ENCODE data around the gene TCF20.

Gene TCF20

DNA sequence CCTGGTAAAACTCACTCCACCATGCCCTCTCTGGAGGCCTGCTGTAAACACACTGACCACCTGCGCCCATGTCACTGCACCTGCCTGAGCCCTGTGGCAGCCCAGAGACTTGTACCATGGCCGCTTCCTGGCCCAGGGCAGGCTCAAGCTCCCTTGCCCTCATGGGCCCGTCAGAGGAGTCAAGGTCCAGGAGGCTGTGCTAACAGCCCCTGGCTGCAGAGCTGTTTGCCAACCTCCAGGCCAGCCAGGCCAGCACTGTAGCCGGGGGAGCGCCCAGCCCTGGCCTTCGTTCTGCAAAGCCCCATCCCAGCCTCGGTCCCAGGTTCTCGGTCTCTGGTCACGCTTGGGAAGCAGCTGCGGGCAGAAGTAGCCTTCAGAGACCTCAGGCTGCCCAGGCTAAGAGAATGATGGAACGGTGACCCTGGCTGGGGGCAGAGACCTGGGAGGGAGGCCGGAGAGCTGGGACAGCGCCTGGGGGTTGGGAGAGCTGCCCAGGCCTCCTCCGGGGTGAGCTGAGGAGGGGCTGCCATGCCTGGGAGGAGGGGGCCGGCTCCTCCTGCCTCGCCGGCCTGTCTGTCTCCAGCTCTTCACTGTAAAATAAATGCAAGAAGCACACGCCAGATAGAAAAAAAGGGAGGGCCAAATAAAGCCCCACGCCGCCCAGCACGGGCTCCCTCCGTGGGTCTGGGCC lies 11.9 kb upstream of the TCF20 start:
- TF ChIP-seq EZH2phosphoT487 (IDR thresholded peaks at IDR 0.05; ENCODE audit: borderline replicate concordance) = no peak
- TF ChIP-seq, protein P1, sequence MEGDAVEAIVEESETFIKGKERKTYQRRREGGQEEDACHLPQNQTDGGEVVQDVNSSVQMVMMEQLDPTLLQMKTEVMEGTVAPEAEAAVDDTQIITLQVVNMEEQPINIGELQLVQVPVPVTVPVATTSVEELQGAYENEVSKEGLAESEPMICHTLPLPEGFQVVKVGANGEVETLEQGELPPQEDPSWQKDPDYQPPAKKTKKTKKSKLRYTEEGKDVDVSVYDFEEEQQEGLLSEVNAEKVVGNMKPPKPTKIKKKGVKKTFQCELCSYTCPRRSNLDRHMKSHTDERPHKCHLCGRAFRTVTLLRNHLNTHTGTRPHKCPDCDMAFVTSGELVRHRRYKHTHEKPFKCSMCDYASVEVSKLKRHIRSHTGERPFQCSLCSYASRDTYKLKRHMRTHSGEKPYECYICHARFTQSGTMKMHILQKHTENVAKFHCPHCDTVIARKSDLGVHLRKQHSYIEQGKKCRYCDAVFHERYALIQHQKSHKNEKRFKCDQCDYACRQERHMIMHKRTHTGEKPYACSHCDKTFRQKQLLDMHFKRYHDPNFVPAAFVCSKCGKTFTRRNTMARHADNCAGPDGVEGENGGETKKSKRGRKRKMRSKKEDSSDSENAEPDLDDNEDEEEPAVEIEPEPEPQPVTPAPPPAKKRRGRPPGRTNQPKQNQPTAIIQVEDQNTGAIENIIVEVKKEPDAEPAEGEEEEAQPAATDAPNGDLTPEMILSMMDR (conservative IDR thresholded peaks at IDR 0.05; ENCODE audit: low read length) = no peak
- H3K79me2 ChIP-seq (ENCODE audit: insufficient read depth, low read length) = peaks cover 33% of the 10 kb centered on the region
- no peak overlapping the region for H3K4me3 ChIP-seq (ENCODE audit: low read length, poor library complexity, severe bottlenecking)
- no peaks in the 10 kb centered on the region for H3K27me3 ChIP-seq (ENCODE audit: insufficient read depth, low read length, poor library complexity, severe bottlenecking)
- no peak overlapping the region for H2AFZ ChIP-seq (ENCODE audit: low read length)
- no peak overlapping the region for H3K4me2 ChIP-seq (ENCODE audit: low read depth, low read length, poor library complexity, severe bottlenecking)
- no peaks in the 10 kb centered on the region for H3K9me3 ChIP-seq (ENCODE audit: insufficient read depth, low read depth, low read length)
- no peaks in the 10 kb centered on the region for H3K9me2 ChIP-seq (replicated peaks; ENCODE audit: low read depth, low read length)
- no peaks in the 10 kb centered on the region for H4K20me1 ChIP-seq (ENCODE audit: insufficient read depth, low read length, poor library complexity, severe bottlenecking)
- H3K9ac ChIP-seq (ENCODE audit: low read depth, low read length, poor library complexity, severe bottlenecking) = no peak overlapping the region
- no peaks in the 10 kb centered on the region for H3K36me3 ChIP-seq (ENCODE audit: insufficient read depth, low read length)
- peaks cover 11% of the 10 kb centered on the region; the same call in 1 of the 2 replicates for H3F3A ChIP-seq (ENCODE audit: low read depth)
- H3K4me1 ChIP-seq (ENCODE audit: insufficient read depth, low read length, poor library complexity, severe bottlenecking) = peaks cover 32% of the 10 kb centered on the region

DNA sequence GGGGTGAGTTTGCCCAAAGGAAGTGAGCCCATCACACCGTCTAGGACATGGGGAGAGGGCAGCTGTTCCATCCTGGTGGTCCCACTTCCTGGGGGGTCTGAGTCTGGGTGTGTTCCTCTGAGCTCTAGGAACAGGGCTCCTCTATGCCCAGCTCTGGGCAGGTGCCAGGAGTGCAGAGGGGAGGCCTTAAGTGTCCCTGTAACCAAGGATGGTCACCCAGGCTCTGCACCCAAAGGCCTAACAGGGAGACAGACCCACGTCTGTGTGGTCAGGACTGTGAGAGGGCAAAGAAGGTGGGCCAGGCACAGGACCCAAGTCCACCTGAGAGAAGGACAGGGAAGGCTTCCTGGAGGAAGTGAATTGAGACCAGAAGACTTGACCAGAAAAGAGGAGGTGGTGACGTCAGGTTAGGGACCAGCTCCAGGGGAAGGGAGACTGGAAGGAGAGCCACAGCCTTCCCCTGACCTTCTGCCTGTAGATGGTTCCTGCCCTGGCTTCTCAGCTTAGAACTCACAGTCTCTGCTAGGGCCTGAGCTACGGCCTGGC lies 11.3 kb upstream of the TCF20 start:
- H3F3A ChIP-seq (ENCODE audit: low read depth) = peaks cover 5% of the 10 kb centered on the region; the same call in 1 of the 2 replicates
- peaks cover 29% of the 10 kb centered on the region for H3K79me2 ChIP-seq (ENCODE audit: insufficient read depth, low read length)
- no peaks in the 10 kb centered on the region for H3K36me3 ChIP-seq (ENCODE audit: insufficient read depth, low read length)
- H3K9me2 ChIP-seq (replicated peaks; ENCODE audit: low read depth, low read length) = no peaks in the 10 kb centered on the region
- TF ChIP-seq, protein P1 (conservative IDR thresholded peaks at IDR 0.05; ENCODE audit: low read length) = no peak
- TF ChIP-seq EZH2phosphoT487 (IDR thresholded peaks at IDR 0.05; ENCODE audit: borderline replicate concordance) = no peak
- H3K4me1 ChIP-seq (ENCODE audit: insufficient read depth, low read length, poor library complexity, severe bottlenecking) = peaks cover 25% of the 10 kb centered on the region
- no peaks in the 10 kb centered on the region for H3K27me3 ChIP-seq (ENCODE audit: insufficient read depth, low read length, poor library complexity, severe bottlenecking)
- H2AFZ ChIP-seq (ENCODE audit: low read length) = no peak overlapping the region
- no peaks in the 10 kb centered on the region for H3K9me3 ChIP-seq (ENCODE audit: insufficient read depth, low read depth, low read length)
- H3K4me3 ChIP-seq (ENCODE audit: low read length, poor library complexity, severe bottlenecking) = no peak overlapping the region
- H4K20me1 ChIP-seq (ENCODE audit: insufficient read depth, low read length, poor library complexity, severe bottlenecking) = no peaks in the 10 kb centered on the region
- no peak overlapping the region for H3K9ac ChIP-seq (ENCODE audit: low read depth, low read length, poor library complexity, severe bottlenecking)
- no peak overlapping the region for H3K4me2 ChIP-seq (ENCODE audit: low read depth, low read length, poor library complexity, severe bottlenecking)

DNA sequence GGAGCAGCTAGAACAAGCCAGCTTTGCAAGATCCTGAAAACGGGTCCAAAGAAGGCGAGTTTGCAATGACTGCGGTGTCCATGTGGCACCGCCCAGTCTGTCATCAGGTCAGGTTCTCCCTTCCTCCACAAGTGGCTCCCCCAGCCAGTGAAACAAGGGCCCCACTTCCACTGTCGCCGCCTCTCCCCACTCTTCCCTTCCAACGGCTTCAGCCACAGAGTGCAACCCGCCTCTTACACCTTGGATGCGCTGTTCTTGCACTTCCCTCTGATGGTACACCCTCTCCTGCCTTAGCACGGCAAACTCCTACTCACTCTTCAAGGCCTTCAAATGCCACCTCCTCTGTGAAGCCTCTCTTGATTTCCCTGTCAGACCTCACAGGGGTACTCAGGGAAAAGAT lies 10.8 kb upstream of the TCF20 start:
- Histone ChIP-seq H3K4me2 (ENCODE audit: low read depth, low read length, poor library complexity, severe bottlenecking) (no peak overlapping the region), H3K4me3 (ENCODE audit: low read length, poor library complexity, severe bottlenecking) (no peak overlapping the region), H3K36me3 (ENCODE audit: insufficient read depth, low read length) (no peaks in the 10 kb centered on the region), H3K4me1 (ENCODE audit: insufficient read depth, low read length, poor library complexity, severe bottlenecking) (peaks cover 21% of the 10 kb centered on the region), H4K20me1 (ENCODE audit: insufficient read depth, low read length, poor library complexity, severe bottlenecking) (no peaks in the 10 kb centered on the region), H2AFZ (ENCODE audit: low read length) (no peak overlapping the region), H3F3A (ENCODE audit: low read depth) (peaks cover under 1% of the 10 kb centered on the region; the same call in 1 of the 2 replicates), H3K9ac (ENCODE audit: low read depth, low read length, poor library complexity, severe bottlenecking) (no peak overlapping the region), H3K27me3 (ENCODE audit: insufficient read depth, low read length, poor library complexity, severe bottlenecking) (no peaks in the 10 kb centered on the region), H3K9me2 (replicated peaks; ENCODE audit: low read depth, low read length) (no peaks in the 10 kb centered on the region), H3K79me2 (ENCODE audit: insufficient read depth, low read length) (peaks cover 26% of the 10 kb centered on the region; the same call in 1 of the 2 replicates), H3K9me3 (ENCODE audit: insufficient read depth, low read depth, low read length) (no peaks in the 10 kb centered on the region)
- TF ChIP-seq, protein P1 (conservative IDR thresholded peaks at IDR 0.05; ENCODE audit: low read length) = no peak
- no peak for TF ChIP-seq EZH2phosphoT487 (IDR thresholded peaks at IDR 0.05; ENCODE audit: borderline replicate concordance)

Measured in Loucy (cell line).